Prostate gland (tissue), 2 donors: Measurements from ENCODE around the gene DUS1L.

Source experiments
- CTCF ChIP-seq, 4 experiments: fragments of 200-600 bp in 2 of 4; fragments of 450-650 bp in 2 of 4; sonication (generic) in 2 of 4; IDR thresholded peaks; 1 replicate in 3 of 4; 2 replicates in 1 of 4; pipeline ENCODE4 v1.5.1; 2016 to 2019; ENCODE audit warnings: antibody characterized with exemption in 4 of 4, mild to moderate bottlenecking in 2 of 4, moderate library complexity in 2 of 4
- POLR2A ChIP-seq: fragments of 450-650 bp; IDR thresholded peaks from one replicate; pipeline ENCODE4 v1.6.1; 2016; ENCODE audit warnings: antibody characterized with exemption, mild to moderate bottlenecking
- POLR2AphosphoS5 ChIP-seq: sonication (generic); formaldehyde crosslinking; IDR thresholded peaks from one replicate; pipeline ENCODE4 v1.6.1; 2017; ENCODE audit warnings: antibody characterized with exemption

- TF ChIP-seq CTCF (IDR thresholded peaks at IDR 0.05) (no peak), POLR2AphosphoS5 (no peak), POLR2A (no peak)
These were observed 19.6 kb upstream of the DUS1L start for GRCh38 chr17:82085031-82085861.
